NCI-H1694 treated with DMSO at 0.1 percent for 48 hours (cell line): Measurements from ENCODE around the gene EFL1.

Experiments
- DNase-seq: peaks from one replicate; lab custom pipeline; 2025; lab: John Stamatoyannopoulos, UW

EFL1 gene

GRCh38 chr15:82081914-82082762 is 180.4 kb downstream of the EFL1 start:
- no peak for DNase-seq

- DNase-seq, result no peak
Measured at GRCh38 chr15:82080774-82081173, 181.8 kb downstream of the EFL1 start.
